ENCODE data around the gene DCLRE1C. TPM values are rescaled to one million over a fixed set of nuclear protein-coding genes. Genes with fewer than 3 reads are reported as not detected.

Gene DCLRE1C
- total RNA-seq, 1 donor from 2014 or later: 11.3 TPM

DNA sequence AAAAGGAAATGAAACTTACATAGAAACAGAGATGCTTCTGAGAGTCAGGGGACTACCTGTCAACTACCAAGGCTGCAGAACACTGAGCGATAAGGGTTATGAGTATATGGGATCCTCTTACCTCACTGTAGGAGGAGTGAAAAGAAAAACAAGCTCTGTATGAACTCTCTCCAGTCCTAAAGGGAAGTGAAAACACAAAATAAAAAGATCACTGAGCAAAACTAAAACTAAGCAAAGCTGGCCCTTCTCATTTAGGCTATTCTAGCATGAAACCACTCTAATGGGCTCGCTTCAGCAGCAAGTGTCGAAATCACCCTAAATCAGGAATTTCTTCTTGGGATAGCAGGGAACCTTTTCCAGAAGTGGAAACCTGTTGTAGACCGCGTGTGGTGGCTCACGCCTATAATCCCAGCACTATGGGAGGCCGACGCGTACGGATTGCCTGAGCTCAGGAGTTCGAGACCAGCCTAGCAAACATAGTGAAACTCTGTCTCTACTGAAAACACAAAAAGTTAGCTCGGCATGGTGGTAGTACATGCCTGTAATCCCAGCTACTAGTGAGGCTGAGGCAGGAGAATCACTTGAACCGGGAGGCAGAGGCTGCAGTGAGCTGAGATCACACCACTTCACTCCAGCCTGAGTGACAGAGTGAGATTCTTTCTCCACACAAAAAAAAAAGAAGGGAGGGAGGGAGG lies 27.0 kb downstream of the DCLRE1C start:
- ATAC-seq: no peak
- Histone ChIP-seq H3K9me3 (no peaks in the 10 kb centered on the region), H3K4me3 (no peak overlapping the region), H3K36me3 (peaks cover 94% of the 10 kb centered on the region), H3K4me1 (no peaks in the 10 kb centered on the region), H3K27me3 (no peaks in the 10 kb centered on the region), H3K27ac (no peak overlapping the region)
- intact Hi-C loops (cut with DNase I): no loop called here
- TF ChIP-seq, protein P1, sequence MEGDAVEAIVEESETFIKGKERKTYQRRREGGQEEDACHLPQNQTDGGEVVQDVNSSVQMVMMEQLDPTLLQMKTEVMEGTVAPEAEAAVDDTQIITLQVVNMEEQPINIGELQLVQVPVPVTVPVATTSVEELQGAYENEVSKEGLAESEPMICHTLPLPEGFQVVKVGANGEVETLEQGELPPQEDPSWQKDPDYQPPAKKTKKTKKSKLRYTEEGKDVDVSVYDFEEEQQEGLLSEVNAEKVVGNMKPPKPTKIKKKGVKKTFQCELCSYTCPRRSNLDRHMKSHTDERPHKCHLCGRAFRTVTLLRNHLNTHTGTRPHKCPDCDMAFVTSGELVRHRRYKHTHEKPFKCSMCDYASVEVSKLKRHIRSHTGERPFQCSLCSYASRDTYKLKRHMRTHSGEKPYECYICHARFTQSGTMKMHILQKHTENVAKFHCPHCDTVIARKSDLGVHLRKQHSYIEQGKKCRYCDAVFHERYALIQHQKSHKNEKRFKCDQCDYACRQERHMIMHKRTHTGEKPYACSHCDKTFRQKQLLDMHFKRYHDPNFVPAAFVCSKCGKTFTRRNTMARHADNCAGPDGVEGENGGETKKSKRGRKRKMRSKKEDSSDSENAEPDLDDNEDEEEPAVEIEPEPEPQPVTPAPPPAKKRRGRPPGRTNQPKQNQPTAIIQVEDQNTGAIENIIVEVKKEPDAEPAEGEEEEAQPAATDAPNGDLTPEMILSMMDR (IDR thresholded peaks at IDR 0.05): no peak
- no peak for DNase-seq

- no peak for DNase-seq
- Histone ChIP-seq H3K4me3 (no peak overlapping the region), H3K27me3 (no peaks in the 10 kb centered on the region), H3K27ac (no peak overlapping the region), H3K36me3 (peaks cover 94% of the 10 kb centered on the region), H3K4me1 (no peaks in the 10 kb centered on the region), H3K9me3 (no peaks in the 10 kb centered on the region)
- TF ChIP-seq, protein P1 (IDR thresholded peaks at IDR 0.05): no peak
- intact Hi-C loops (cut with DNase I): no loop called here
- ATAC-seq: no peak
Measured at GRCh38 chr10:14926061-14926470, 27.8 kb downstream of the DCLRE1C start.

DNA sequence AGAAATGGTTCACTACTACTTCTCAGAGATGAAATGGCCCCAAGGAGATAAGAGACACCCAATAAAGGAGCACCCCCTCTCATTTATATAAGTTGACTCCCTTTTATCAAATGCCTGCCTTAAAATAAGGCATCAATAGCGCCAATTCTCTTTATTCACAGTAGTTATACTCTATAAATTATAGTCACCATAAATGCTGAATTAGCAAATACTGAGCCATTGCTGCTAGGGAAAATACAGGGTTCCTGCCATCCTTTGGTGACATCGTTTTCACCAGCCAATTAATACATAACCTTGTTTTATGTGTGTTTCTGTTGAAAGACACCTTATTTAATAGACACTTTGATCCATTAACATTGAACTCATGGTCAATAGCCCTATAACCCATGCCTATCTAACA lies 28.6 kb downstream of the DCLRE1C start:
- DNase-seq (no peak), ATAC-seq (no peak)

DNA sequence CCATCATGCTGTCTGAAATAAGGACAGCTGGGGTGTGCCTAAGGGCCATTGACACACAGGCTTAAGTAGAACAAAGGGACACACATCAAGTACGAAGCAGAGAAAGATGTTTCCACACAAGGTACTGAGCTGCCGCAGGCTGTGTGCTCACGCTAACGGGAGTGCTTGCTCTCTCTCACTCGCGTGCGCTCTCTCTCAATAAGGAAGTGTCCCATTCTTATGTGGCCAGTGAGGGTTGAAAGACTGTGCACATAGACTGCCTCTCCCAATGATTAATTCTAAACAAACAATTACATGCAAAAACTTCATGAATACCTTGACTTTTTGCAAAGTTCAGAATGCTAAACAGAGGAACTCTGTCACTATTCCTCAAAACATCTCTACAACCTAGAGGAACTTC lies 29.9 kb downstream of the DCLRE1C start:
- TF ChIP-seq, protein P1 (IDR thresholded peaks at IDR 0.05): no peak
- H3K9me3 ChIP-seq: no peaks in the 10 kb centered on the region
- DNase-seq (no peak), ATAC-seq (no peak)
- peaks cover 95% of the 10 kb centered on the region for H3K36me3 ChIP-seq
- no peak overlapping the region for H3K4me3 ChIP-seq
- no peak overlapping the region for H3K27ac ChIP-seq
- H3K4me1 ChIP-seq: no peaks in the 10 kb centered on the region
- intact Hi-C loops (cut with DNase I): no loop called here
- no peaks in the 10 kb centered on the region for H3K27me3 ChIP-seq

More for the DNA sequence above, 28.6 kb downstream of the DCLRE1C start:
- intact Hi-C loops (cut with DNase I): no loop called here
- Histone ChIP-seq H3K4me3 (no peak overlapping the region), H3K27ac (no peak overlapping the region), H3K4me1 (no peaks in the 10 kb centered on the region), H3K27me3 (no peaks in the 10 kb centered on the region), H3K36me3 (peaks cover 94% of the 10 kb centered on the region), H3K9me3 (no peaks in the 10 kb centered on the region)
- TF ChIP-seq, protein P1 (IDR thresholded peaks at IDR 0.05): no peak

DNA sequence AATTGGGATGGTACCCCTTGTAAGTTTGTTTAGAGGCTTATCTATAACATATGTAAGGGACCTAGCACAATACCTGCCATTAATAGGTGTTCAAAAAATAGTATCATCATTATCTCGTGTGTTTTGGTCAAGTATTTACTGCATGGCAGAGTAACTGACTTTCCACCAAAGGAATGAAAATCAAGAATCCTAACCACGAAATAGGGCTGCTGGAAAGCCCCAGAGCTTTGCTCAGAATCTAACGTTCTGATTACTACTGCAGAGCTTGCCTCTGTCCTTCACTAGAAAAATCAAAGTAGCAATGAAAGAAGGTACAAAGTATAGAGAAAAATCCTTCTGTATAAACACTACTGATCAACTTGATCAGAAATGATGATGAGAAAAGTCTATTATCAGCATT lies 34.9 kb downstream of the DCLRE1C start:
- Histone ChIP-seq H3K36me3 (peaks cover 81% of the 10 kb centered on the region), H3K4me3 (no peak overlapping the region), H3K4me1 (no peaks in the 10 kb centered on the region), H3K9me3 (peaks cover 13% of the 10 kb centered on the region), H3K27ac (no peak overlapping the region), H3K27me3 (no peaks in the 10 kb centered on the region)
- DNase-seq (no peak), ATAC-seq (no peak)
- intact Hi-C loops (cut with DNase I): no loop called here
- TF ChIP-seq, protein P1 (IDR thresholded peaks at IDR 0.05): no peak
